RWPE1 (cell line): ENCODE data around the gene COMT.

Experiments used
- CTCF ChIA-PET: fragments of 350-600 bp; sonication (Branson Sonifier 250); formaldehyde crosslinking; extraction: SDS; loops from one replicate; lab custom pipeline; 2021; lab: Yijun Ruan, JAX
- POLR2A ChIA-PET: fragments of 400-600 bp; formaldehyde crosslinking; extraction: SDS; loops from one replicate; lab custom pipeline; 2020; ENCODE audit warnings: antibody characterized with exemption; ENCODE audit not compliant: low non-redundant PET; lab: Yijun Ruan, JAX
- DNase-seq: peaks from one replicate; pipeline ENCODE4 v3.0.0; 2012; ENCODE audit warnings: low spot score
- H3K27ac ChIP-seq: fragments of 450-650 bp; 2 replicates; pipeline ENCODE4 v1.5.1; 2017
- CTCF ChIP-seq: fragments of 450-650 bp; conservative IDR thresholded peaks from 2 replicates; pipeline ENCODE4 v1.5.1; 2017; ENCODE audit warnings: low read depth, mild to moderate bottlenecking

Gene COMT

GRCh38 chr22:19998232-19998951, 56.8 kb downstream of the COMT start:
- CTCF ChIA-PET: no interaction called here
- DNase-seq: no peak

GRCh38 chr22:19998991-19999820, 57.6 kb downstream of the COMT start:
- DNase-seq: no peak
- ChIA-PET POLR2A (no interaction called here), CTCF (no interaction called here)
- H3K27ac ChIP-seq: no peak overlapping the region
- TF ChIP-seq CTCF: no peak

More at GRCh38 chr22:19998232-19998951, 56.8 kb downstream of the COMT start:
- no peak overlapping the region for H3K27ac ChIP-seq
- POLR2A ChIA-PET: interaction anchor here (0.6 kb wide), 1 partner anchor 1850 kb away, joined by 3 read pairs; no protein-coding TSS in a partner anchor
- no peak for TF ChIP-seq CTCF

- POLR2A ChIA-PET: no interaction called here
Measured at GRCh38 chr22:20000246-20001081, 58.9 kb downstream of the COMT start.

GRCh38 chr22:20001082-20001638, 59.6 kb downstream of the COMT start:
- TF ChIP-seq CTCF: no peak
- ChIA-PET POLR2A (no interaction called here), CTCF (interaction anchor here (0.6 kb wide), 1 partner anchor 45 kb away, joined by 5 read pairs; no protein-coding TSS in a partner anchor)
- DNase-seq: no peak
- H3K27ac ChIP-seq: no peak overlapping the region

More at GRCh38 chr22:20000246-20001081, 58.9 kb downstream of the COMT start:
- no peak overlapping the region for H3K27ac ChIP-seq
- DNase-seq: no peak
- no peak for TF ChIP-seq CTCF
- CTCF ChIA-PET: interaction anchor here (0.6 kb wide), 2 partner anchors 35 to 382 kb away, joined by 3 read pairs; no protein-coding TSS in a partner anchor

- POLR2A ChIA-PET: no interaction called here
- no peak for DNase-seq
- CTCF ChIA-PET: interaction anchor here (0.6 kb wide), 1 partner anchor 44 kb away, joined by 5 read pairs; no protein-coding TSS in a partner anchor
- no peak overlapping the region for H3K27ac ChIP-seq
- no peak for TF ChIP-seq CTCF
Measured at GRCh38 chr22:20002128-20002527, 60.6 kb downstream of the COMT start.
